ENCODE results near the gene ARHGAP26.

The ARHGAP26 gene

DNA sequence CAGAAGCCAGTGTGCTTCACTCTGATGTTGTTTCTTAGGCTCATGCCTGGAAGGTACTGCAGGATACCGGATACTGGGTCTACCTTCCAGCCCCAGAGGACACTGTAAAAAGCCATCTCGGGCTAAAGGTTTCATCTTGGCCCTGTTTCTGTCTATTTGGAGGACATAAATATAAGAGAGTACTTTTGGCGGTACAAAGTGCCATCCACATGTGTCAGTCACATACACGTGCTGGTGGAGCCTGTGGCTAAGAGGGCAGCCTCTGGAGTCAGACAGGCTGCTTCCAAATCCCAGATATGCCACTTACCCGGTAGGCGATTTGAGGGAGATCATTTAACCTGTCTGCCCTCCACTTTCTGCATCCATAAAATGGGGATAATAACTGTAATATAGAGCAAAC is 472.9 kb downstream of the ARHGAP26 start:
- no peak for DNase-seq (ENCODE audit: low spot score)

DNA sequence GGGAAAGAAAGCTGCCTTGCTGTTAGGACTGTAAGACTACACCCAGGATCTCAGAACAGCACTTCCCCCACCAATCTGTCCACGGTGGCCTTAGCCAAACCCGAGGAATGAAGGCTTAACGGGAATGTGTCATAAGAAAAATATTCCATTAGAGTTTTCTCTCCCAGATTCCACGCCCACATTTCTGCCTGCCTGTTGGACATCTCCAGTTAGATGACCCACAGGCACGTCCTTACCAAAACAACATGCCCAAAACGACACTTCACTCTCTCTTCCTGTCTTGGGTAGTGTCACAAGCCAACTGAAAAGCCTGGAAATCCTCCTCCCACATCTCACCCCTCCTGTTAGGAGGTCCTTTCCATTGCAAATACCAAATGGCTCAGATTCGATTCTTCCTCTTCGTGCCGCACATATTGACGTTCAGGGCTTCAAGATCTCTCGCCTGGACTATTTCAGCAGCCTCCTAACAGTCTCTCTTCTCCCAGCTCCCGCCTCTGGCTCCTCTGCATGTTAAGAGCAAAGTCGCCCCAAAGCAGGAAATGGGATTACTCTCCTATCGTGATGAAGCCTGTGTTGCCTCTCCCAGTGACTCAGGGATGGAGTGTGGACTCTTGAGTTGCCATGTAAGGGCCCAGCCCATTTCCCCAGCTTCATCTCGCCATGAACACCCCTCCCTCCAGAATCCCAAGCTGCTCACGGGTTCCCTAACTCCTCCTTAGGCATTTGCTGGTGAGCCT is 474.0 kb downstream of the ARHGAP26 start:
- DNase-seq (ENCODE audit: low spot score): no peak

DNA sequence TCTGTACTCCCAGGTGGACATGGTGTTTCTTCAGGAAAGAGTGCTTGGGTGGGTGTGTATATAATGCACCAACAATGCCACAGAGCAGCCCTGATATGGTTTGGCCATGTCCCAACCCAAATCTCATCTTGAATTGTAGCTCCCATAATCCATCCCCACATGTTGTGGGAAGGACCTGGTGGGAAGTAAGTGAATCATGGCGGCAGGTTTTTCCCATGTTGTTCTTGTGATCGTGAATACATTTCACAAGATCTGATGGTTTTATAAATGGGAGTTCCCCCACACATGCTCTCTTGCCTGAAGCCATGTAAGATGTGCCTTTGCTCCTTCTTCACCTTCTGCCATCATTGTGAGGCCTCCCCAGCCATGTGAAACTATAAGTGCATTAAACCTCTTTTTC is 474.8 kb downstream of the ARHGAP26 start:
- no peak for DNase-seq (ENCODE audit: low spot score)

GRCh38 chr5:143245929-143246561 is 475.9 kb downstream of the ARHGAP26 start:
- no peak for DNase-seq (ENCODE audit: low spot score)

- DNase-seq (ENCODE audit: low spot score): no peak
These were observed 477.1 kb downstream of the ARHGAP26 start for GRCh38 chr5:143247134-143247815.

DNA sequence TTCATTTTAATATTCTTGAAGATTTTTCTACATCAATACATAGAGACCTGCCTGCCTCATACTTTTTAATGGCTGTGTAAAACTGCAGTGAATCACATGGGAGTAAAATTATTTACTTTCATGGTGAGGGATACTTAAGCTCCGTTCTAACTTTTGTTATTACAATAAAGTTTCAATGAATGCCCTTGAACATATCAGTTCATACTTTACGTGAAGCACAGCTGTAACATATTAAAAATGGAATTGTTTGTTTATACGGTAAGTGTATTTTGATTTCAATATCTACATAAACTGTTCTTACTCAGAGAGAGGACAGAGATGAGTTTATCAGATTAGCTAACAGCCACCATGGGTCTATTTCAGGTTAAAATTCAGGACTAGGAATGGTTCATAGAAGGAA is 478.2 kb downstream of the ARHGAP26 start:
- DNase-seq (ENCODE audit: low spot score): no peak

DNA sequence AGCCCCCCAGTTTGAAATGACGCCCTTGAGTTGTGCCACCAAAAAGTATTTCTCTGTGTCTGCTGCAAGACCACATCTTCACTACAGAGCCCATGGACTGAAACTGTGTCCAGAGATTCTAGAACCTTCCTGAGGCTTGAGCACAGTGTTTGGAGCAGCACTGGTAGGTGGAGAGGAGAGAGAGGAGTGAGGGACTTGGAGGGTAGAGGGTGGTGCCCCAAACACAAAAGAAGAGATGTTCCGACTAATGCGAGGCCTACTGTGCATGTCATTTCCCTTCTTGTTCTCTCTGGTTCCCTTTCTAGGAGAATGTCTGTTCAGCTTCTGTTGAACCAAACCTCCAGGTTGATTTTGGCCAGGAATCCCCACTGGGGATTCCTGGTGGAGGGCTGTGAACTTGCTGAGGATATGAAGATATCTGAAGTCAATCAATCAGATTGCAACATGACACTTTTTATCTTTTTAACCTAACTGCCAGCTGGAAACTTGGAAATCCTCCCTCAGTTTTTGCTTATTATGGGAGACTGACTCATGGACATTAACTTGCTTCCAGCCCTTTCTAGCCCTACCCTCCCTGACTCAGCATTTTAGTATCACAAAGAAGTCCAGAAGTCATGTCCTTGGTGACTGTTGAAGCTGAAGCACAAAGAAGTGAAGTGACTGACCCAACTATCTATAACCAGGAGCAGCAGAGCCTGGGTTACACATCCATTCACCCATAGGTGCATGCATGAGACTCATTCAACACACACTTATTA is 478.8 kb downstream of the ARHGAP26 start:
- no peak for DNase-seq (ENCODE audit: low spot score)

- no peak for DNase-seq (ENCODE audit: low spot score)
These were observed 479.7 kb downstream of the ARHGAP26 start for GRCh38 chr5:143249851-143250250.

DNA sequence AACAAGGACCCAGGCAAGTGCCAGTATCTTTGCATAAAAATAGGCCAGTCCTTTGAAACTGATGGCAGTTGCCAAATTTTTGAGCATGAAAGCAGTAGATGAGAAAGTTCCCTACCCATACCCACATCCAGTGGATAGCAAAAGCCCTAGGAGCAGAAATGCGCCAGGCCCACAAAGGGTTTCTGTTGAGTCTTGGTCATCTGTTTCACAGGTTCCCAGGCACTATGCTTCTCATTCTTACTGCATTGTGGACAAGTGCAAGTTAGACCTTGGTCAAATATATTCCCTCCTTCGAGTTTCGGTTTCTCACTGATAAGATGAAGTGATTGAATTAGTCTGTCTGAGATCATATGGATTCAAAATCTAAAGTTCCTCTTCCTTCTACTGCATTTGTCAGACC is 481.0 kb downstream of the ARHGAP26 start:
- no peak for DNase-seq (ENCODE audit: low spot score)

DNA sequence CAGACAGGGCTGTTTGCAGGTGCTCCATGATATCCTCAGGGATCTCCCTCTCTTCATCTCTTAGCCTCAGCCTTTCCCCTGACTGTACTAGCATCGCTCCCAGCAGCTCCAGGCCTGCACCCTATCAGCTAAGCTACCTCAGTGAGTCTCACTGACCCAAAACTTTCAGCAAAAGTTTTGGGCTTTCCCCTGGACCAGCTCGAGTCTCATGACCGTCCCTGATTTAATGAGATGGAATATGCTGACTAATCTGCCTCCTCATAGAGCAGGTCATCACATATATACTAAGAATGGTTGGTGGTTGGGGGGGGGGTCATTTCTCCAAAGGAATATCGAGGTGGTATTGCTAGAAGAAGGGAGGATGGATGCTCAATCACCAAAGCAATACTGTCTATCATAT is 481.8 kb downstream of the ARHGAP26 start:
- no peak for DNase-seq (ENCODE audit: low spot score)

- no peak for DNase-seq (ENCODE audit: low spot score)
These were observed 484.6 kb downstream of the ARHGAP26 start for GRCh38 chr5:143254819-143255218.

DNA sequence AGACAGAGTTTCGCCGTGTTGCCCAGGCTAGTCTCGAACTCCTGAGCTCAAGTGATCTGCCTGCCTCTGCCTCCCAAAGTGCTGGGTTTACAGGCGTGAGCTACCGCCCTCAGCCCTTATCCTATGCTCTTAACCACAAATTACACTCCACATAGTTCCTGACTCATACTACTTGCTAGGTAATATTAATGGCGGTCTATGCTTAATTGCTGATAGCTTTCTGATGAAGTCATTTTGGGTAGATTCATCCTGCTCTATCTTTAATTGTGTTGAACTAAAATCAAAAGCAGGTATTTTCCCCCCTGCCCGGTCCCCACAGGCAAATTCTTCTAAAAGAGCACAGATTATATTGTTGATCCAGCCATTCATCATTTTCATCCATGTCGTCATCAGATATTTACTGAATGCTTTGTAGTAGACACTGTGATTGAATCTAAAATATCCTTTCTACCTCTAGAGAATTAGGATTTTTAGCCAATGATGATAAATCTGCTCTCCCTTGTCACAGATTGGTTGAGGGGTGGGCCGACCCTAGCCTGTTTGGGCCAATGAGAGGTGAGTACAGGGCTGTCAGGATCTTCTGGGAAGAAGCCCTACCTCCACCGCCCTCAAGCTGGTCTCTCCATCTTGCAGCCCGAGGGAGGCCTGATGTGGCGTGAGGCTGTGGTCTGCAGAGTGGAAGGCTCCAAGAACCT is 488.5 kb downstream of the ARHGAP26 start:
- no peak for DNase-seq (ENCODE audit: low spot score)

- DNase-seq (ENCODE audit: low spot score): no peak
These were observed 489.1 kb downstream of the ARHGAP26 start for GRCh38 chr5:143259254-143259605.

- peak; percentile 22 for DNase-seq (ENCODE audit: low spot score)
These were observed 491.7 kb downstream of the ARHGAP26 start for GRCh38 chr5:143261748-143262392.

DNA sequence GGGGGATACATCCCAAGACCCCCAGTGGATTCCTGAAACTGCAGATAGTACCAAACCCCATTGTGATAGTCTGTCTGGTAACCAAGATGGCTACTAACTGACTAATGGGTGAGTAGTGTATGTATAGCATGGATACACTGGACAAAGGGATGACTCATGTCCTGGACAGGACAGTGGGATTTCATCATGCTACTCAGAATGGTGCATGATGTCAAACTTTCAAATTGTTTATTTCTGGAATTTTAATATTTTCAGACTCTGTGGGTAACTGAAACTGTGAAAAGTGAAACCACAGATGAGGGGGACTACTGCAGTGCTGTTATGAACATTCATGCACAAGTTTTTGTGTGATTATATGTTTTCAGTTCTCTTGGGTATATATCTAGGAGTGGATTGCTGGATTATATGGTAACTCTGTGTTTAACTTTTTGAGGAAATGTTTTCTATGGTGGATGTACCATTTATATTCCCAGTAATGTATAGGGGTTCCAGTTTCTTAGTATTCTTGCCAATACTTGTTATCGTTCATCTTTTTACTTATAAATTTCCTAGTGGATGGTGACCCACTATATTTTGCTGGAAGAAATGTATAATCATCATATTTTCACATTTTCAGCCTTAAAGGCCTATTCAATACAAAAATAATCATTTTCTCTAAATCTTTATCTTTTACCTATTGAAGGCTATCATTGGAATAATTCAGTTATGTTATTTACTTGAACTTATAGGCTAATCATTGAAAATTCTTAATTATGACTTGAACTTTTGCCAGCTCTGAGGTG is 492.4 kb downstream of the ARHGAP26 start:
- peak; percentile 4 for DNase-seq (ENCODE audit: low spot score)

DNA sequence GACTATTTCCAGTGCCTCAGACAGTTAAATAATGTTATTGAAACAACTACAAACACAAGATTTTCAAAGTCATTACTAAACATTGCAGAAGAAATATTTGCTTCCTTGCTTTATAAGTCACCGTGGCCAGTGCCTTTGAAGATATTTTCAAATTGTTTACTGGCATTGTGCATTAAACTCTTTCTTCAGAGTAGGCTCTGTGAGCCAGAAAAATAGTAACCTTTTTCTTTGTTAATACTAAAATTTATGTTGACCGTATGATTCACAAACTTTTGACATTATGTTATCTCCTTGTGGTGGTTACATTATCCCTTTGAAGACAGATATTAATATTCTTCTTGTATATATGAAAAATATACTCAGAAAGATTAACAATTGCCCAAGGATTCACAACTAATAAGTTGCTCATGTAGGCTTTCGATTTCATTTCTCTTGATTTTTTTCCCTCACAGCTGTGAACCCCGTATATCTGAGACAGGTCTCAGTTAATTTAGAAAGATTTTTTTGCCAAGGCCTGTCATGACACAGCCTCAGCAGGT is 493.2 kb downstream of the ARHGAP26 start:
- no peak for DNase-seq (ENCODE audit: low spot score)

- DNase-seq (ENCODE audit: low spot score): no peak
These were observed 495.8 kb downstream of the ARHGAP26 start for GRCh38 chr5:143265995-143266394.

DNA sequence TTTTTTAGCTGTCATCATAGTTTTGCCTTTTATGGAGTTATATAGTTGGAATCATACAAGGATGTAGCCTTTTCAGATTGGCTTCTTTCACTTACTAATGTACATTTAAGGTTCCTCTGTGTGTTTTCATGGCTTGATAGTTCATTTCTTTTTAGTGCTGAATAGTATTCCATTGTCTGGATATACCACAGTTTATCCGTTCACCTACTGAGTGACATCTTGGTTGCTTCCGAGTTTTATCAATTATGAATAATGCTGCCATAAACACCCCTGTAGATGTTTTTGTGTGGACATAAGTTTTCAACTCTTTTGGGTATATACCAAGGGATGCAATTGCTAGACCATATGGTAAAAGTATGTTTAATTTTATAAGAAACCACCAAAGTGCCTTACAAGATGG is 497.0 kb downstream of the ARHGAP26 start:
- DNase-seq (ENCODE audit: low spot score): no peak

GRCh38 chr5:143268388-143268787 is 498.2 kb downstream of the ARHGAP26 start:
- no peak for DNase-seq (ENCODE audit: low spot score)

- DNase-seq (ENCODE audit: low spot score): no peak
These were observed 501.3 kb downstream of the ARHGAP26 start for GRCh38 chr5:143271431-143271830.

All from activated CD4-positive, alpha-beta T cell treated with anti-CD3 and anti-CD28 coated beads, Interleukin-2, Interleukin-4, amounts not matched to agents 100 ng/mL and 50 ng/mL, durations not matched to agents 16 hours and 8 hours (primary cell).